BLaER1 treated with 17β-estradiol and CSF1 and Interleukin-3, amounts not matched to agents 10 nM and 100 nM (cell line): ENCODE measurements around the gene RAB5IF.
"Not testable (repeated sequence)": the region's sequence is repeated elsewhere in the genome, so short reads cannot be mapped to it uniquely, and the experiment has no call there.

Experiments used
- H3K27ac ChIP-seq, 11 experiments: shearing (Covaris generic); formaldehyde crosslinking; 2 replicates each; pipeline ENCODE4 v1.8.1; 2022
- H3K27me3 ChIP-seq, 11 experiments: shearing (Covaris generic); formaldehyde crosslinking; 2 replicates each; pipeline ENCODE4 v1.8.1; 2022
- H3K36me3 ChIP-seq, 11 experiments: shearing (Covaris generic); formaldehyde crosslinking; 2 replicates each; pipeline ENCODE4 v1.8.1; 2022
- H3K4me1 ChIP-seq, 10 experiments: shearing (Covaris generic); formaldehyde crosslinking; 2 replicates each; pipeline ENCODE4 v1.8.1; 2022
- H3K4me2 ChIP-seq, 11 experiments: shearing (Covaris generic); formaldehyde crosslinking; 2 replicates each; pipeline ENCODE4 v1.8.1; 2022
- H3K4me3 ChIP-seq, 10 experiments: shearing (Covaris generic); formaldehyde crosslinking; 2 replicates each; pipeline ENCODE4 v1.8.1; 2022
- H3K9ac ChIP-seq, 11 experiments: shearing (Covaris generic); formaldehyde crosslinking; 2 replicates each; pipeline ENCODE4 v1.8.1; 2022
- H3K9me3 ChIP-seq, 11 experiments: shearing (Covaris generic); formaldehyde crosslinking; replicated peaks in 1 of 11; 2 replicates each; pipeline ENCODE4 v1.8.1; 2022
- H4K20me1 ChIP-seq, 11 experiments: shearing (Covaris generic); formaldehyde crosslinking; 2 replicates each; pipeline ENCODE4 v1.8.1; 2022
- Cebpa-rat ChIP-seq, 11 experiments: shearing (Covaris generic); IDR thresholded peaks; 2 replicates each; pipeline ENCODE4 v1.8.1; 2022

Gene RAB5IF, protein sequence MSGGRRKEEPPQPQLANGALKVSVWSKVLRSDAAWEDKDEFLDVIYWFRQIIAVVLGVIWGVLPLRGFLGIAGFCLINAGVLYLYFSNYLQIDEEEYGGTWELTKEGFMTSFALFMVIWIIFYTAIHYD

GRCh38 chr20:36605399-36606157 lies at the start of gene RAB5IF:
TSS of gene RAB5IF (plus strand) at chr20:36605779. CDS start at chr20:36605952, 173 bp downstream.
- peak within 1 kb of the TSS; percentile 78 to 95 (median 91) for H3K27ac ChIP-seq
- H3K27me3 ChIP-seq = no peaks in the 10 kb centered on the region
- H3K4me2 ChIP-seq = peak within 1 kb of the TSS; percentile 79 to 97 (median 92)
- H3K4me1 ChIP-seq = peaks cover 41 to 53% (median 48%) of the 10 kb centered on the region in 10 experiments
- H4K20me1 ChIP-seq = peaks cover 16 to 47% (median 44%) of the 10 kb centered on the region in 11 experiments; a peak in 19 of 22 replicates
- peaks cover 29 to 34% (median 32%) of the 10 kb centered on the region in 11 experiments for H3K36me3 ChIP-seq
- H3K9me3 ChIP-seq = no peaks in the 10 kb centered on the region
- peak within 1 kb of the TSS; percentile 91 to 97 (median 94) for H3K9ac ChIP-seq
- TF ChIP-seq Cebpa-rat (IDR thresholded peaks at IDR 0.05) = no peak
- peak within 1 kb of the TSS; percentile 81 to 100 (median 92) for H3K4me3 ChIP-seq

DNA sequence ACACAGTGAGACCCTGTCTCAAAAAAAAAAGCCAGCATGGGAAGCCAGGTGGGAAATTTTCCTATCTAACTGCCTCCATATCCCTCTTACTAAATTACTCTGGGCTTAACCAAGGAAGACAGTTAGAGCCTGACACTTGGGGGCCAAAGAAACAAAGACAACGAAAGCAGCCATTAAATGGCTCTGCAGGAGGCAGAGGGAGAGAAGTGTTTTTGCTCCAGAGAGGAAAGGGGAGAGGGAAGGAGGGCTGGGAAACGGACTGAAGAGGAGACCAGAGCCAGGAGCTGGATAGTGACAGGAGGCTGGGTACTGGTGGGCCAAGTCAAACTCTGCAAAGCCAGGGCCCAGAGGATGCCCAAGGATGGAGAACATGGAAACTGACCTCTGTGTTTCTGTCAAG lies 42.9 kb upstream of the RAB5IF start:
- no peak overlapping the region for H3K4me3 ChIP-seq
- H3K4me2 ChIP-seq = no peak overlapping the region
- TF ChIP-seq Cebpa-rat (IDR thresholded peaks at IDR 0.05) = no peak

DNA sequence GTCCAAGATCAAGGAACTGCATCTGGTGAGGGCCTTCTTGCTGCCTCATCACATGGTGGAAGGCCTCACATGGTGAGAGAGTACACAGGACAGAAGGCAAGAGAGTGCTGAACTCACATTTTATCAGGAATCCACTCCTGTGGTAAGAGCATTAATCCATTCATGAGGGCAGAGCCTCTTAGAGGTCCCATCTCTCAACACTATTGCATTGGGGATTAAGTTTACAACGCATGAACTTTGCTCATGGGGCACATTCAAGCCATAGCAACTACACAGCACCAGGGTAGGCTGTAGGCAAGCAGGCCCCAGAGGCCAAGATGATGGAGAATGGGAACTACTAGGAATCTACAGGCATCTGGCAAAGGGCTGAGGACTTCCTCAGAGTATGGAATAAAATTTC lies 42.2 kb upstream of the RAB5IF start:
- Histone ChIP-seq H4K20me1 (no peaks in the 10 kb centered on the region), H3K4me1 (no peaks in the 10 kb centered on the region), H3K36me3 (peaks cover 0 to 14% (median 4%) of the 10 kb centered on the region in 11 experiments; a peak in 6 of 22 replicates), H3K27me3 (no peaks in the 10 kb centered on the region), H3K4me3 (no peak overlapping the region), H3K9ac (no peak overlapping the region), H3K9me3 (peaks cover 12 to 22% (median 15%) of the 10 kb centered on the region in 11 experiments), H3K27ac (no peak overlapping the region), H3K4me2 (no peak overlapping the region)
- no peak for TF ChIP-seq Cebpa-rat (IDR thresholded peaks at IDR 0.05)

More for the DNA sequence above, 42.9 kb upstream of the RAB5IF start:
- Histone ChIP-seq H3K27ac (no peak overlapping the region), H3K9ac (no peak overlapping the region), H3K27me3 (no peaks in the 10 kb centered on the region), H3K36me3 (peaks cover 0 to 14% (median 4%) of the 10 kb centered on the region in 11 experiments; a peak in 6 of 22 replicates), H4K20me1 (no peaks in the 10 kb centered on the region), H3K9me3 (peaks cover 12 to 22% (median 15%) of the 10 kb centered on the region in 11 experiments), H3K4me1 (no peaks in the 10 kb centered on the region)

GRCh38 chr20:36564078-36564725 lies 41.4 kb upstream of the RAB5IF start:
- H3K27me3 ChIP-seq, H3K4me1 ChIP-seq, H3K27ac ChIP-seq, H3K9ac ChIP-seq, H4K20me1 ChIP-seq, H3K4me2 ChIP-seq, H3K4me3 ChIP-seq: not testable (repeated sequence)
- H3K9me3 ChIP-seq = peaks cover 12 to 22% (median 15%) of the 10 kb centered on the region in 11 experiments
- peaks cover 0 to 14% (median 4%) of the 10 kb centered on the region in 11 experiments; a peak in 6 of 22 replicates for H3K36me3 ChIP-seq

DNA sequence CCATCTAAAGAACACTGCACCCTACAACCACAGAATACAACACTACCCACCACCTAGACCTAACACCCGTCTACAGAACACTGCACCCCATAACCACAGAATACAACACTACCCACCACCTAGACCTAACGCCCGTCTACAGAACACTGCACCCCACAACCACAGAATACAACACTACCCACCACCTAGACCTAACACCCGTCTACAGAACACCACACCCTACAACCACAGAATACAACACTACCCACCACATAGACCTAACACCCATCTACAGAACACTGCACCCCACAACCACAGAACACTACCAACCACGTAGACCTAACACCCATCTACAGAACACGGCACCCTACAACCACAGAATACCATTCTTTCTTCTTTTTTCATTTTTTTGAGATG lies 40.9 kb upstream of the RAB5IF start:
- H3K4me3 ChIP-seq, H3K4me2 ChIP-seq, H3K4me1 ChIP-seq, H3K27me3 ChIP-seq, H3K9ac ChIP-seq, H4K20me1 ChIP-seq, H3K27ac ChIP-seq: not testable (repeated sequence)
- Histone ChIP-seq H3K9me3 (peaks cover 12 to 22% (median 15%) of the 10 kb centered on the region in 11 experiments), H3K36me3 (peaks cover 0 to 14% (median 4%) of the 10 kb centered on the region in 11 experiments; a peak in 6 of 22 replicates)

DNA sequence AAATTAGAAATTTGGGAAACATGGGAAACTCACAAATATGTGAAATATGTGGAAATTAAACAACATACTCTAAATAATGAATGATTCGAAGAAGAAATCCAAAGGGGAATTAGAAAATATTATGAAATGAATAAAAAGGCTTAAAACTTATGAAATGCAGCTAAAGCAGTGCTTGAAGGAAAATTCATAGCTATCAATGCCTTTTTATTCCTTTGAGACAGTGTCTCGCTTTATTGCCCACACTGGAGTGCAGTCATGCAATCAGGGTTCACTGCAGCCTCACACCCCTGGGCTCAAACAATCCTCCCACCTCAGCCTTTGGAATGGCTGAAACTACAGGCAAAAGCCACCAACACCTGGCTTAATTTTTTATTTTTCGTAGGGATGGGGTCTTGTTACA lies 40.1 kb upstream of the RAB5IF start:
- H4K20me1 ChIP-seq = no peaks in the 10 kb centered on the region
- no peak overlapping the region for H3K4me2 ChIP-seq
- peaks cover 12 to 22% (median 15%) of the 10 kb centered on the region in 11 experiments for H3K9me3 ChIP-seq
- peaks cover 0 to 14% (median 4%) of the 10 kb centered on the region in 11 experiments; a peak in 6 of 22 replicates for H3K36me3 ChIP-seq
- TF ChIP-seq Cebpa-rat (IDR thresholded peaks at IDR 0.05) = no peak
- H3K27me3 ChIP-seq = no peaks in the 10 kb centered on the region
- no peak overlapping the region for H3K4me3 ChIP-seq
- H3K9ac ChIP-seq = no peak overlapping the region
- H3K27ac ChIP-seq = no peak overlapping the region
- H3K4me1 ChIP-seq = 0 out of 20 replicates have a peak, but pooled peaks cover 0 to under 1% (median 0%) of the 10 kb centered on the region in 10 experiments

- H3K9ac ChIP-seq = no peak overlapping the region
- H3K4me3 ChIP-seq = no peak overlapping the region
- no peak for TF ChIP-seq Cebpa-rat (IDR thresholded peaks at IDR 0.05)
- H3K36me3 ChIP-seq = peaks cover 0 to 11% (median 3%) of the 10 kb centered on the region in 11 experiments; a peak in 6 of 22 replicates
- H3K27ac ChIP-seq = no peak overlapping the region
- no peak overlapping the region for H3K4me2 ChIP-seq
- peaks cover 9 to 13% (median 11%) of the 10 kb centered on the region in 11 experiments for H3K9me3 ChIP-seq
- no peaks in the 10 kb centered on the region for H3K27me3 ChIP-seq
- peaks cover 0 to 4% (median 1%) of the 10 kb centered on the region in 11 experiments; a peak in 10 of 22 replicates for H4K20me1 ChIP-seq
- peaks cover 1 to 20% (median 17%) of the 10 kb centered on the region in 10 experiments; a peak in 18 of 20 replicates for H3K4me1 ChIP-seq
Measured at GRCh38 chr20:36569847-36570429, 35.6 kb upstream of the RAB5IF start.

GRCh38 chr20:36571564-36572504 lies 33.7 kb upstream of the RAB5IF start:
- Histone ChIP-seq H3K4me2 (peak overlapping the region; percentile 79 to 96 (median 92); a peak in 20 of 22 replicates), H3K9ac (peak overlapping the region in 9 of 11 experiments; percentile 85 to 99 (median 99); a peak in 17 of 22 replicates), H4K20me1 (peaks cover 13 to 23% (median 20%) of the 10 kb centered on the region in 11 experiments; a peak in 20 of 22 replicates), H3K27me3 (no peaks in the 10 kb centered on the region), H3K9me3 (no peaks in the 10 kb centered on the region), H3K27ac (peak overlapping the region in 9 of 11 experiments; percentile 81 to 100 (median 99); a peak in 16 of 22 replicates), H3K4me3 (peak overlapping the region in 8 of 10 experiments; percentile 87 to 98 (median 96); a peak in 14 of 20 replicates), H3K36me3 (peaks cover 0 to 13% (median 9%) of the 10 kb centered on the region in 11 experiments; a peak in 14 of 22 replicates), H3K4me1 (peaks cover 18 to 36% (median 34%) of the 10 kb centered on the region in 10 experiments)
- TF ChIP-seq Cebpa-rat (IDR thresholded peaks at IDR 0.05) = no peak
